Subcutaneous adipose tissue (tissue), 4 donors: Measurements from ENCODE around the gene INVS. TPM values are rescaled to one million over a fixed set of nuclear protein-coding genes. Genes with fewer than 3 reads are reported as not detected.

Experiments
- total RNA-seq, 4 donors: library from RNA; depleted of rRNA; stranded (reverse); fragments of >200 nt; gene quantifications; one replicate each; pipeline ENCODE4 v1.1.0, GENCODE V29; 2016
- TF ChIP-seq, protein P1 (sequence below): fragments of 450-650 bp; IDR thresholded peaks from one replicate; pipeline ENCODE4 v1.5.1; 2016; ENCODE audit warnings: low read depth, mild to moderate bottlenecking, control low read depth, antibody characterized with exemption, moderate library complexity

INVS gene
- total RNA-seq, 4 donors from 2014 or later = 33.0 to 36.4 (median 35.9) TPM

DNA sequence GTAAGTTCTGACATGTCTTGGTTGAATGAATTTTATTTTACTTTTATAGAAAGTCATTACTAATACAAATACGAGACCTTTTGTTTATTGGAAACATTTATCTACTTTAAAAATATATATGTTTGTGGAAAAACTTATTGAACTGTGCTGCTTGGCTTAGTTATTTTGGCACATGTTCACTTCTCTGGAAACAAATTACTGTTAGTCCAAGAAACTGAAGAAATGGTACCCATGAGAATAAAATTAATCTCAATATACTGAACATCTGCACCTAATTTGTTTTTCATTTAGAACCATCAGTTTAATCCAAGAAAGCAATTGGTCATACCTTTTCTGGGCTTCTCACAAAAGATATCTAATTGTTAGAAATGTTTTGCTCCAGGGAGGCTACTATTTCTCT, 32.2 kb downstream of the INVS start:
- TF ChIP-seq, protein P1, sequence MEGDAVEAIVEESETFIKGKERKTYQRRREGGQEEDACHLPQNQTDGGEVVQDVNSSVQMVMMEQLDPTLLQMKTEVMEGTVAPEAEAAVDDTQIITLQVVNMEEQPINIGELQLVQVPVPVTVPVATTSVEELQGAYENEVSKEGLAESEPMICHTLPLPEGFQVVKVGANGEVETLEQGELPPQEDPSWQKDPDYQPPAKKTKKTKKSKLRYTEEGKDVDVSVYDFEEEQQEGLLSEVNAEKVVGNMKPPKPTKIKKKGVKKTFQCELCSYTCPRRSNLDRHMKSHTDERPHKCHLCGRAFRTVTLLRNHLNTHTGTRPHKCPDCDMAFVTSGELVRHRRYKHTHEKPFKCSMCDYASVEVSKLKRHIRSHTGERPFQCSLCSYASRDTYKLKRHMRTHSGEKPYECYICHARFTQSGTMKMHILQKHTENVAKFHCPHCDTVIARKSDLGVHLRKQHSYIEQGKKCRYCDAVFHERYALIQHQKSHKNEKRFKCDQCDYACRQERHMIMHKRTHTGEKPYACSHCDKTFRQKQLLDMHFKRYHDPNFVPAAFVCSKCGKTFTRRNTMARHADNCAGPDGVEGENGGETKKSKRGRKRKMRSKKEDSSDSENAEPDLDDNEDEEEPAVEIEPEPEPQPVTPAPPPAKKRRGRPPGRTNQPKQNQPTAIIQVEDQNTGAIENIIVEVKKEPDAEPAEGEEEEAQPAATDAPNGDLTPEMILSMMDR = no peak

DNA sequence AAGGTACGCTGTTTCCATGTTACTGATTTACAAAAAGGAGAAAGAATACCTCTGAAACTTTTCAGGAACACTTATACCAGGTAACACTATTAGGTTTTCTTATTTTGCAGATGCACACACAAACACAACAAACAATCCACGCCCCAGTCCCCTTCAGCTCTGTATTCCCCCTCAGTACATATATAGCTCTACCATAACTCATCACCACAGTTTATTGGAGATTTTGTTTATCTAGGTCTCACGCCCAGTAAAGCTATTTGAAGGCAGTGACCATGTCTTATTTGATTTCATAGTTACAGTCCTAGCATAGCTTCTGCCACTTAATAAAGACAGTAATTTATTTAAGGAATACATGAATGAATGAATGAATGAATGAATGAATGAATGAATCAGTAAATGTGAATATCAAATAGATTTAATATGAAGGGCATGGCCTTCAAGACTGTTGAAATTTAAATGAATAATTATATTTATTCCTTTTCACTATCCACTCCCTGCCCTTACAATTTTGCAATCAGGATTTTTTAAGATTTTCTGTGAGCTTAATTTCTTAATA, 32.9 kb downstream of the INVS start:
- TF ChIP-seq, protein P1 = no peak

DNA sequence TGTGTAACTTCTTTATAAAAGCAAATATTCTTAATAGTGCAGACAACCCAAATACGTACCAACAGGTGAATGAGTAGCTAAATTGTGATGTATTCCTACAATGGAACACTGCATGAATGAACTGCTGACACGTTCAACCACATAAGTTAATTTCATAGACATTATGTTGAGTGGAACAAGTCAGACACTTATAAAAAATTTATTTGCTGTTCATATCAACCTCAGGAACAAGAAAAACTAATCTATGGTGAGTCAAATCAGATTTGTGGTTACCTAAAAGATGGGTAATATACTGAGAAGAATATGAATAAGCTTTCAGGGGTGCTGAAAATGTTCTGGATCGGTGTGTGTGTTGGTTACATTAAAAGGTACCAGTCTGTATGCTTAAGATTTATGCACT, 35.7 kb downstream of the INVS start:
- TF ChIP-seq, protein P1 = no peak

DNA sequence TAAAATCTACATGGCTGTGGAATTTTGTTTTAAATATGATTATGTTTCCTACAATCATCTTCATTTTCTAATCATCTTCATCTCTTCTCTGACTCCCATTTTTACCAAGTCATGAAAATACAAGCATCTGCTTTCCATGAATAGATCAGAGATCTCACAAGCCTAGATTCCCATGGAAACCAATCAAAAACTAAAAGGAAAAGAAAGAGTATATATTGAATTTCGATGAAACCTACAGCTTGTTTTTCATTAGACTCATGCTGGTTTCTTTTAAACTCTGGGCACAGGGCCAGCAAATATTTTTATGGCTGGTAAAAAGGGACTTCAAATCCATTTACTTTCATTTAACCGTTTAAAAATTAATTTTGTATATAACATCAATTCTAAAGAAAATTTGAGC, 51.2 kb downstream of the INVS start:
- TF ChIP-seq, protein P1 = no peak

DNA sequence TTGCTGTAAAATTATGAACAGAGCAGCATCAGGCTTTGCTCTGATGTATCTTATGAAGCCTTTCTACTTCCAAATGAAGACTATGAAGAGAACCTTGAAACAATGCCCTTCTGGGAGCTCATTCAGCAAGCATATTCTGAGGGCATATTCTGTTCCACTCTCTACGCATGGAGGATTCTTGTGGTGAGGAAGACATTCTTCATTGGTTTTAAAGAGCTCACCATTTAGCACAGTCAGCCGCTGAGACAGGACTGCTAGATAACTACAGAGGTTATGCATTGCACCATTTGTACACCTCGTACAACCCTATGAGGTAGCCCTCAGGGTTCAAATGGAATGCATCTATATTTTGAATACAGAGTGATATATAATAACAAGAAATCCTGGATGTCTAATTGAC, 61.0 kb downstream of the INVS start:
- TF ChIP-seq, protein P1 = no peak

DNA sequence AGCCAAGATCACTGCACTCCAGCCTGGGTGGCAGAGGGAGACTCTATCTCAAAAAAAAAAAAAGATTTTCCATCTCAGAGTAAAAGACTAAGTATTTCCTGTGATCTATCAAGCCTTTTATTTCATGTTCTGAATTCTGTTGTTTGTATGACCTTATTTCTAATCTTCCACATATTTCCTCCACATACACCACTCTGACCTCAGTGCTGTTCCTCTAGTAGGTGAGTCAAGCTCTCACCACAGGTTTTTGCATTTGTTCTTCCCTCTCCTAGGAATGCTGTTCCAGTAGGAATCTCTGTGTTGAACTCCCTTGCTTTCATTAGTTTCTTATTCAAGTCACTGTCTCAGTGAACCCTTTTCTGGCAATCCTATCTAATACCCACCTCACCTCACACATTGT, 68.1 kb downstream of the INVS start:
- TF ChIP-seq, protein P1 = no peak

DNA sequence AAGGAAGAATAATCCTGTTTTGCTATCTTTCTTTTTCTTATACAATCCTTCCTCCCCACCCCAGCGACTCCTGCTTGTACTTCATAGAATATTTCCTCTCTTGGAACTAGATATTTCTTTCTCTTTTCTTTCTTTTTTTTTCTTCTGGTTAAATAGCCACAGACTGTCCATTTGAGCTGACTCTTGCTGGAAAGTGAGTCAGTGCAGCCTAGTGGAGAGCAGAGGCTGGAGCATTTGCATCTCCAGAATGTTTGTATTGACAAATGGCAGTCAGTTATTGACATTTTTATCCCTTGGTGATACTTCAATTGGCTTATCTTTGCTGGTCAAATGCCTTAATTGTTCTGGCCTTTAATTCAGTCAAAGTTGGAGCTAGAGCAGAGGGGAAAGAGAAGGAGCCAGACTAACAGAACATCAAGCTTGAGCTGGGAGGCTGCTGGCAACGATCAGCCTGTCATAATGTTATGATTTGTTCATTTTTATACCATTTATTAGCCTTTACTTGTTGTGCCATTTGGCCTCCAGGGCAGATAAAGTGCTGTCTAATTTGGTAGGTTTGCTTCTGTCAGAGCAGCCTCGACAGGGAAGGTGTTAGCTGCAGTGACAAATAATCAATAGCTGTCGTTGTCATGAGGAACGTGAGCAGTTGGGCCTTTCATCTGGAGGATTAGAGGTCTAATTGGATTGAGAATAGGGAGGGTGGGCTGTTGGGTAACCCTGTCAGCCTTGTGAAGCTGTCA, 69.0 kb downstream of the INVS start:
- TF ChIP-seq, protein P1 = no peak
